HG02798 (cell line): ENCODE data around the gene BACH2.
A peak's percentile ranks its signal among the peaks of the same experiment; 100 is the strongest.

Experiments used
- ATAC-seq: cut with Tn5 transposase; IDR thresholded peaks from one replicate; pipeline ENCODE4 v1.9.1; 2021; ENCODE audit warnings: mild to moderate bottlenecking; ENCODE audit not compliant: unreplicated experiment, poor library complexity

The BACH2 gene

DNA sequence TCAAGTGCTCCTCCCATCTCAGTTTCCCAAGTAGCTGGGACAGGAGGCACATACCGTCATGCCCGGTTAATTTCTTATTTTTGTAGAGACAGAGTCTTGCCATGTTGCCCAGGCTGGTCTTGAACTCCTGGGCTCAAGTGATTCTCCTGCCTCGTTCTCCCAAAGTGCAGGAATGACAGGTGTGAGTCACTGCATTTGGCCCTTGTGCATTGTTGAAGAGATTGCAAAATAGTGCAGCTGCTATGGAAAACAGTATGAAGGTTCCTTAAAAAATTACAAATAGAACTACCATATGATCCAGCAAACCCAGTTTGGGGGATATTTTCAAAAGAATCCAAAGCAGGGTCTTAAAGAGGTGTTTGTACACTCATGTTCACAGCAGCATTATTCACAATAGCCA, 333.3 kb downstream of the BACH2 start:
- no peak for ATAC-seq

DNA sequence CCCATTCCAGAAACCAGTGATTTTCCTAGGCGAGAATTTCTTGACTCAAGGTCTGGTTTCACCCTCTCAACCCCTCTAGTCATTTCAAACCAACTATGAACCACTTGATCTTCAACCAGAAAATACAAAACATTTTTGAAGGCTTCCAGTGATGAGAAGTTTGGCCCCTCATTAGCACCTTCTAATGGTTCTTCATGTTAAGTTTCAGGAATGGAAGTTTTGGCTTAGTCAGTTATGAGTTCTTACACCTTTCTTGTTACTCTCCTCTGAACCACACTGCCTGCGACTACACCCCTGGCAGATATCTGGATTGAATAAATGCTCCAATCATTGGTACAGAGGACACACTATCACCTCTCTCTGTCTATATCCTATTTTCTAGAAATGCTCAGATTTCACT, 335.2 kb downstream of the BACH2 start:
- ATAC-seq = no peak

DNA sequence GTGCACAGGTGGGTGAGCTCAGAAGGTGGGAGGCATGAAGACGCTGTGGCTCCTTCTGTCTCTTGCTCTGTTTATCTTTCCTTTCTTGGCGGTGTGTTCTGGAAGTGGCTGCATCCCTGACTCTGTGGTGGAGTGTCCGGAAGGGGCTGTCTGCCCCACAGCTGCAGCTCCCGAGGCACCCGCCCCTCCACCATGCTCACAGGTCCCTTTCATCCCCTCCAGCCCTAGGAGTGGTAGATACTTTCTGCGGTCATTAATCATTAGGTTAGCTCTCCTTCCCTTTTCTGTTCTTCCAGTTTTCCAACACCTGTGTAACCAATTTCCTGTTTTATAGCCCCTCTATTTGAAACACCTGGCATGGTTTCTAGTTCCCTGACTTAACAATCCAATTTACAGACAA, 336.8 kb downstream of the BACH2 start:
- ATAC-seq = no peak

DNA sequence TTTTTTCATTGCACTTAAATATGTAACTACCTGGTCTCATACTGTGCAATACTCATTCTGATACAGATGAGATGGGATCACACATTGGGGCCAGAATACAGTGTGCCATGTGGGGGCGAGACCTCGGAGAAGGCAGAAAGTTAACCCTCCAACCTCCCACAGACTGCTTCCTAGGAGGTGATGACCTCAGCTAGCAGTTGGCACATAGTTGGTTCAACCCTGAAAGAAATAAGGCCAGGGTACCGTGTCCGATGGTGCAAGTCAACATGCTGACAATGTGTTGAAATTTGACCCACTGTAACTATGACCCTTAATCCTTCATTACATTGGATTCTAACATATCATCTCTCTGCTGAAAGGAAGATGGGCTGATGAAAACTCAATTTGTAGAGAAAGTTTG, 340.5 kb downstream of the BACH2 start:
- no peak for ATAC-seq

DNA sequence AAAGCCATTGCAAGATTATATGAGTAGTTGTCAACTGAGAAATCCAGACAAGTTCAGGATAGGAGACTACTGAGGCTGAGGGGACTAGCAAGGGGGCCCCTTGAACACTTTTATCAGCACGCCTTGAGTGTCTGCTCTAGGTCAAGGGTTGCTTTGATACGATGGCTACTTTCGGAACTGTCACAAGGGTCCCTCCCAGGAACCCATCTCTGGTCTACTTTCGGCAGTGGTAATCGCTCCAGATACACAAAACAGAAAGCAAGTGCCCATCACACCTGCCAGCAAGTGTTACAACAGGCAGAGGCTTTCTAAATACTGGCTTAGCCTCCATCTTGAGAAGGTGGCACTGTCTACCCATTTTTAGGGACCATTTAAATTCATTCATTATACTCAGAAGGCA, 341.3 kb downstream of the BACH2 start:
- ATAC-seq = no peak

DNA sequence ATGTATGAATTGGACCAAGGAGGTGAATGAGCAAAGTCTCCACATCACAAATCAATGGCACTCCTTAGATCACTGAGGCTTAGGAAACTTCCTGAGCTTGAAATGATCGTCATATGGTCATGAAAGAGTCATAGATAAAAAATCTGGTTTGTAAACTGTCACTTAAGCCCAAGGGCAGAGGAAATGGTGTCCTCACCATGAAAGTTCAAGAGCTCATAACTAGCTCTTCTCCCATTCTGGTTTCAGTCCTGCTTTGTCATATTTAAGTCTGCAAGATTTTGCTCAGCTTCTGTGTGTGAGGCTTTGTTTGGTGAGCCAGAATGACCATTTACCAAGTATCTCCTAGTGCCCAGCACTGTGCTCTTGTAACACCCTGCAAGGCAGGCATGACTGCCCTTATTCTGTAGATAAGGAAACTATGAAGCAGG, 341.9 kb downstream of the BACH2 start:
- no peak for ATAC-seq

DNA sequence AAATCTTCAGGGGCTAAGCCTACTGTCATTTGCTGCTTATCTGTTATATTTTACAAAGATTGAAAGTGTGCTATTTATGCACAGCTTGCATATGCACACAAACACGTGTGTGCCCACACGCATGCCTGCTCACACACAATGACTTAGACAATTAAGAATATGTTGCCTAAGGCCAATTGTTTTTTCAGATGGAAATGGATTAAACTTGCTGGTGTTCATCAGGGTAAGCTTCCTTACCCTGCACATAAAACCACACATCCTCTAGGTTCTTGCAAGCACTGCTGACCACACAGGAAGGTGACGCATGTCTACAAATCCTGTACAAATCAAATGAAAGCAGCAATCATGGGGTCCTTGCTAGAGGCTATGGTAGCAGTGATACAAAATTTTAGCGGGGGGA, 344.0 kb downstream of the BACH2 start:
- ATAC-seq = no peak

DNA sequence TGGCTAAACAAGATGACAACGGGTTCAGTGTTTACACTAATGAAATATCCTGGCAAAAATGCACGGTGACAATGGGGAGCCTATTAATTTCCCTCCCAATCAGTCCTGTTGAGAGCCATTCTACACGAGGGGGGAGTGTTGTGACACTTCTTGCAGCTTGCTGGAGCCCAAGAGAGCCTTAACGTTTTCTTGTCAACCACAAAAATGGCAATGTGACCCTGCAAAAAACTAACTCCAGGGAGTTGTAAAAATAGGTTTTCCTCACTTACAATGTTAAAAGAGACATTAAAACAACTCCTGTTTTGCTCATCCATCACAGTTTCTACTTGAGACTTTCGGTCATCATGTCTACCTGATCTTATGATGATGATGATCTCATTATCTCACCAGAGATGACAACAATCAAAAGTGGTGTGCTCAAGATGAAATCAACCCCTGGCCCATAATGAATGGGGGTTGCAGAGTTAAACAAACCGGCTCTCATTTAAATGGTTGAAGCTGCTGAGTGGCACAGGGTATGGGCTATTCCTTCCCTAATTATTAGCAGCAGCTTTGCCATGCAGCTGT, 344.5 kb downstream of the BACH2 start:
- no peak for ATAC-seq

DNA sequence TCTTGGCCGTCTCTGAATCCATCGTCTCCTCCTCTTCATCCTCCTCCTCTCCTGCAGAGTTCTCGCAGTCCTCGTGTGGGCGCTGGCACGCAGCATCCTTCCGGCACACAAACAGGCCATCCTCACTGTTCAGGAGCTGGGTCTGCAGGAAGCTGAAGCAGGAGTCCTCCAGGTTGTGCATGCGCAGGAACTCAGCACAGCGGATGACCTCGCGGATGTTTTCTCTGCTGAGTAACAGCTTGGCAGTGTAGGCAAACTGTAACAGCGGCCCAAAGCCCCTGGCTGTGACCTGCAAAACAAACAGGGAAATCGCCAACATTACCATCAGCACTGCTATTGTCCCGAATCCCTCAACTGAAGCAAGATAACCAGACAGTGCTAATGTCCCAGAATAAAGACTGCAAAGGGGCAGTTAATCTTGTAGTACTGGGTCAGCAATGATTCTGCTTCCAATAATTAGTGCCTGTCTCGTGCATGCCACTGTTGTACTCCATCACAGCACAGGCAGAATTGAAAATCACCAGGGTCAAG, 345.0 kb downstream of the BACH2 start:
- no peak for ATAC-seq

DNA sequence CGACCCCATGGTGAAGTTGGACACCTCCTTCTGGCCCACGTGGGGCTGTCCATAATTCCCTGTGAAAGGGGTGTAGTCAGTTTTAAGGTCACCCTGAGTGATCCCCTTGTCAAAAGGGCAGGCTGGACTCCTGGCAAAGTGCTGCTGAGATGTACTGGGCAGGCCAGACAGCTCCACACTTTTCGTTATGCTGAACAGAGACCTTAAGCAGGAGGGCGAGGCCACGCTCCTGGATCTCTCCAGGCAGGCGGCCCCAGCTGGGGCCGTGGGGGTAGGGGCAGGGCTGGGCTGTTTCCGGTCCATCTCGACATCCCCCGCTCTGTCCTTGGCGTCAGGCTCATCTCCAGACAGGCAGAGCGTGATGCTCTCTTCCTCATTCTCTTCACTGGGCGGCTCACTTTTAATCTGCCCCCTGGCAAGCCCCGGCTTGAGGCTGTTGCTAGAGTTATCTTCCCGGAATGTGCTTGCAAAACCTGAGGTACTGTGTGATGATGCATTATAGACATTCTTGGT, 345.7 kb downstream of the BACH2 start:
- ATAC-seq = no peak

DNA sequence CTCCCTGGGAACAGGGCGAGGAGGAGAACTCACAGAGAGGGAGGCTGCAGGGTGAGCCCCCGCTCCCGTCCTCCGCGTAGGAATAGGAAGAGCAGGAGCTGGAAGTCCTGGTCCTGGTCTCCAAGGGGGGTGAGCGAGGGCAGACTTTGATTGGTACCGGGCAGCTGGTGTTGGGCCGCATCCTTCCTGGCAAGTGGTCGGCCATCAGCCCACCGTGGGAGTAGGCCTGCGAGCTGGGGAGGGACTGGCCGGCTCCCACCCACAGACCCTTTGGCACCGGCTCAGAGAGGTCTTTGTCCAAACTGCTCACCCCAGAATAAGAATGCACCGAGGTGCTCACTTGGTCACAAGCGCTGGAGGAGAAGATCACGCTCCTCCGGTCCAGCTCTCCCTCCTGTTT, 346.2 kb downstream of the BACH2 start:
- ATAC-seq = no peak

DNA sequence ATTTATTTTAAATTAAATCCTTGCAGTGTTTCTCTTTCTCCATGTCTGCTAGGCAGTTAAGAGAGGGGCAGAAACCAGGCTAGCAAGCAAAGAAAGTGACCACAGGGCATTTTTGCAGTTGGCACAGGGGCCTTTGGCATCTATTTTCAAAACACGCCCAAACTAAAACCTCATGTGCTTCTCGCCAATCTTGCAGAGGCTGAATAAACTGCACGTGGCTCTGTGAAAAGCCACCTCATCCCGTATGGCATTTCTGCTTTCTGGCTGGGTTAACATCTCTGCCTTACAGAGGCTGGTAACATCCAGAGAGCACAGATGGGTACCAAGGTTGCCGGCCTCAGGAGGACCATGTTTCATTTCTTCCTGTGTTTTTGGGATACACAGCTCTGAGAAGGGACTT, 347.8 kb downstream of the BACH2 start:
- no peak for ATAC-seq

DNA sequence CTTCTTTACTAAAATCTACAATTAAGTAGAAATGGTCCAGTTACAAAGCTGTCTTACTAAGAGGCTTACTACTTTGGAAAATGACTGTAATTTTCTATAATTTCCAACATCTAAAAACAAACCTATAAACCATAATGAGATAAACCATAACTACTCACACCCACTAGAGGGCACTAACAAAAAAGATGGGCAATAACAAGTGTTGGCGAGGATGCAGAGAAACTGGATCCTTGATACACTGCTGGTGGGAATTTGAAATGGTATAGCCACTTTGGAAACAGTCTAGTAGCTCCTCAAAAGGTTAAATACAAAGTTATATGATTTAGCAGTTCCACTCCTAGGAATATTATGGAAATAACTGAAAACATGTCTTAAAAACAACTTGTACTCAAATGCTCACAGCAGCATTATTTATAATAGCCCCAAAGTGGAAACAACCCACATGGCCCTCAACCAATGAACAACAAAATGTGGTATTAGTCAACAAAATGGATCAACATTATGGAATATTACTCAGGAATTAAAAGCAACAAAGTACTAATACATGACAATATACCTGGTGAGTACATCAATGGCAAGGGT, 351.7 kb downstream of the BACH2 start:
- no peak for ATAC-seq

DNA sequence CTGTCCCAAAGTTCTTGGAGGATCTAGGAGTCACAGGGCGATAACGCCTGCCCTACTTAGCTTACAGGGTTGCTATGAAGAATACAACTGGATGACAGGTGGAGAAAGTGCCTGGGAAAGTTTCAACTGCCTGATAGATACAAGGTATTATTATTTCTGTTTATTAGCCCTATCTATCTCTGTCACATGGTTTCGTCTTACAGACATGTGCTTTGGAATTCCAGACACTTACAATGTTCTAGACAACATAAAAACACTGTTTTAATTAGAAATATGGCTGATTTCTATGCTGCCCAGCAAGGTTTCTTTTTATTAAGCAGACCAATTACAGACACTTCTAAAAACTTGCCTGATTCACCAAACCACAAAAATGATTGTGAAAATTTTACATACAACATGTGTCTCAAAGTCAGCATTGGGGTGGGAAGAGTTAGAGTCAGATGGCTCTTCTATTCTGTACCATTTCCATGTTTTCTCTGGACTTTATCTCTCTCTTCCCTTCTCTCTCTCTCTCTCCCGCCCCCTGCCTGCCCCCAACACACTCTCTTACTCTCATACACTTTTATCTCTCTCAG, 352.4 kb downstream of the BACH2 start:
- ATAC-seq = no peak

DNA sequence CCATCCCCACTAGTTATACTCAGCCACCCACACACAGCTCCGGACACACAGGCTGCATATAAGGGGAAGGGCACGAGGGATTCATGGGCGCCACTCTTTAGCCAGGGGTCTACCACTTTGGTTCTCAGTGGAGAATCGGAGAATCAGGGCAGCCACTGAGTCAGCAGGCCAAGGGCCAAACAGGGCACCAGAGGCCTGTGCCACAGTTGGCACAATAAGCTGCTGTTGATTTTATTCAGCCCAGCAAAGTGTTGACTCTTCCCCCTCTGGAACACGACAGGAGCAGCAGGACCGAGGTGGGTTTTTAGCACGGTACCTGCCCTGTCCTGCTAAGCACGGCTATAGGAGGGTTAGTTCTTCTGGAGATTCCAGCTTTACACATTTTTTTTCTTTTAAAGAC, 354.0 kb downstream of the BACH2 start:
- ATAC-seq = no peak

DNA sequence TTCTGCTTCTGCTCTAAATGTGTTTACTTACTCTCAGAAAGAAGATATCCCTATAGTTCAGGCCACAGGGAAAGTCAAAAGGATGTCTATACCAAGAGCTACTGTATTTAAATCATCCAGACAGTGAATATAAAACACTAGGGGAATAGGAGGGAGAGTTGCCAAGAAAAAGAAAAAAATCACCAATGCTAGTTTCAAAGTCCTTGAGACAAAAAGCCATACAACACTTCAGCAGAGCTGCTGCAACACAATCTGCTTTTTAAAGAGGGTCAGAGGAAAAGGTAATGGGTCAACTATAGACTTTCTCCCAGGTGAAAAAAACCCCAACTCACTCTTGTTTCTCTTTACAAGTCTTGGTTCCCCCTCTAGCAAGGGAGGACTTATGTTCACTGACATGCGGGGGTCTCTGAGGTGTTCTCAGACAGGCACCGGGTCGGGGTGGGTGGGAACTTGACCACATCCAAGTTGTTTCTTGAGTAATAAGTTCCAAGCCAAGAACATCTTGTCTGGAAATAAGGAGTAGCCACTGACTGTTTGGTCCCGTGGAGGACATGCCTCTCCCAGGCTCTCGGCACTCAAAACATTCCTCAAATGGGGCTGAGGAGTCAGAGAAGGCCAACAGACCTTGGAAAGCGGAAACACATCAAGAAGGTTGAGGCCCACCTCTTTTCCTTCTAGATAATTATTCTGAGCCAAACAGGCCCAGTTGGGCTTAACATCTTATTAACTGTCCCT, 354.7 kb downstream of the BACH2 start:
- ATAC-seq = no peak

DNA sequence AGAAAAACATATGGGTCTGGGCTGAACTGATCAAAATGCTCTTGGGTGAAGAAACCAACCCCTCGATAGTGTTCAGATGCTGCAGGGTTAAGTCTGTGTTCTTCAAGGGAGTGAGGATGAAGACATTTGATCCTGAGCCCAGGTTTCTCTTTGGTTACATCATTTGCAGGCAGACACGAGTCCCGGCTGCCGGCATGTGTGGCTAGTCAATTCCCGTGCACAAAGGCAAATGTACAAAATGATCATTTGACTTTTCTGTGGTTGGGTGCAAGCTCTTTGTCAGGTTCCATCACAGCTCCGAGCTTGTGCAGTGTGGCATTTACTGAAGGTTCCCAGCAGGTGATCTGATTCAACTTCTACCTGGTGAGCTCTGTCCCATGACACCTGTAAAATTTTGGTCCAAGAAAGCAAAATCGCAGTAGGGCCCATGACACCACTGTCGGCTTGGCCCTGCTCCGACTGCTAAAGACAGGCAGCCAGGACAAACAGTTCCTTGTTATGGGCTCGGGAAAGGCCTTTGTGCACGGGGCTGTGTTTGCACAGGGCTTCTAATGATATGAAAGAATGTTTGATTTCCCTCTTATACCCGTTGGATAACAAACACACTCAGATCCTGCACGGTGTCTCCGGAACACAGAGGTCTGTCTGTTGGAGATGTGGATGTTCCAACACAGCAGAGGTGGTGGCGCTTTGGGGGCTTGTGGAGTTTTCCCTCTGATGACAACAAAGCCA, 355.4 kb downstream of the BACH2 start:
- no peak for ATAC-seq

DNA sequence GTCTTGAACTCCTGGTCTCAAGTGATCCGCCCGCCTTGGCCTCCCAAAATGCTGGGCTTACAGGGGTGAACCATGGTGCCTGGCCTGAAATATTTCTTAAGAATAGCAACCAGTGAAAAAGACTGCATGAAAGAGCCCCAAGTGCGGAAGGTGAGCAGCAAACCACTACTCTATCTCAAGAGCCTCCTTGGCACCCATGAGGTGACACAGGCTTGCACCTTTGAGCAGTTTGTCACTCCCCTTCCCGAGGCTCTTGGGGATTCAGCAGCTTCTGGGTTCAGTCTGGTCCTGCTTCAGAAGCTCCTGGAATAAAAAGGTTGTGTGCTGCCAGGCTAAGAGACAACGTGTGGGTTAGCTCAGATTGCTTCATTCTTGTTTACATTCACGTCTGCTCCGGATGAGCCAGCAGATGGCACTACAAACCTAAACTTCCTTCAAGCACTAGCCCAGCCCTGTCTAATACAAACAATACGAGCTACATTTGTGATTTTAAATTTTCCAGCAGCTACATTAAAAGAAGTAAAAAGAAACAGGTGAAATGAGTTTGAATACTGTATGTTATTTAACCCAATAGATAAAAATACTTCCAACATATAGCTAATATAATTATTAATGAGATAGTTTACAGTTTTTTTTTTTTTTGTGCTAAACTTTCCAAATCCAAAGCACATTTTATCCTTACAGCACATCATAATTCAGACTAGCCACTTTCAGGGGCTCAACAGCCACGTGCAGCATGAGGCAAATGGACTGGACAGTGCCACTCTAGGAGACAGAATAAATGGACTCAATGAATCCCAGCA, 356.2 kb downstream of the BACH2 start:
- ATAC-seq = peak; percentile 85

DNA sequence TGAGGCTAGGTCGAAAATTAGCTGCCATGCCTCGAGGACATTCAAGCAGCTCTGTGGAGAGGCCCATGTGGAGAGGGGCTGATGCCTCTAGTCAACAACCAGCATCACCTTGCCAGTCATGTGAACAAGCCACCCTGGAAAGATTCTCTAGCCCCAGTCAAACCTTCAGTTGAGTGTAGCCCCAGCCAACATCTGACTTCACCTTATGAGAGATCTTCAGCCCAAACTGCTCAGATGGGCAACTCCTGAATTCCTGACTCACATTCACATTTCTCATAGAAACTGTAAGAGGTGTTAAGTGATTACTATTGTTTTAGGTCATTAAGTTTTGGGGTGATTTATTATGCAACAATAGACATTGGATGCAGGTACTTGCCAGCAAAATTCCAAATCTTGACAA, 357.5 kb downstream of the BACH2 start:
- ATAC-seq = no peak

DNA sequence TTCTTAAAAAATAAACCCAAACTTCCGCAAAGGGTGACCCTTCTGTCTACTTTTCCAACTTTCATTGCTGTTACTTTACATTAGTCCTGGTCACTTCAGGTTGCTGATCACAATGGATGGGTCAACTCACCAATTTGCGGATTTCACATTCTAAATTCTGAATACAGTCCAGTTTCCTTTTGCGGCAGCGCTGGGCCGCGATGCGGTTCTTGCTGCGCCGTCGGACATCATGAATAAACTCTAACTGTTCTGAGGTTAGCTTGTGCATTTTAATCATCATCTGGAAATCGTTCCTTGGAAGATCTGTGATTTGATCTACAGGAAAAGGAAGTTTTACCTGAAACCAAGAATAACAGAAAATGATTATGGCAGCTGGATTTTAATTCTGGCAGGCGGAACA, 358.6 kb downstream of the BACH2 start:
- no peak for ATAC-seq
